PC-9 (cell line): ENCODE data around the gene SLC13A2. TPM values are rescaled to one million over a fixed set of nuclear protein-coding genes. Genes with fewer than 3 reads are reported as not detected.

ENCODE experiments used
- BruUV-seq: library from RNA; stranded (reverse); fragments of 400-500 nt; replicated peaks from 2 replicates; lab custom pipeline; 2021; lab: Mats Ljungman, UMichigan
- CTCF ChIA-PET: fragments of 300-600 bp; sonication (Branson Sonifier 250); formaldehyde crosslinking; loops from one replicate; lab custom pipeline; 2022; ENCODE audit warnings: antibody characterized with exemption; lab: Charles Lee
- POLR2A ChIA-PET: fragments of 300-600 bp; sonication (Branson Sonifier 250); formaldehyde crosslinking; loops from one replicate; lab custom pipeline; 2022; ENCODE audit warnings: antibody characterized with exemption; ENCODE audit not compliant: unreplicated experiment; lab: Charles Lee
- DNase-seq, 2 experiments: peaks; one replicate each; pipeline versions ENCODE4 v3.0.0 to v3.0.0-alpha.2; 2015 to 2022; ENCODE audit warnings: mixed read lengths in 1 of 2
- H2AFZ ChIP-seq: fragments of 200-600 bp; sonication (generic); 2 replicates; pipeline ENCODE4 v1.8.1; 2017; ENCODE audit warnings: antibody characterized with exemption
- H3F3A ChIP-seq: fragments of 200-600 bp; sonication (generic); 2 replicates; pipeline ENCODE4 v1.8.1; 2017; ENCODE audit warnings: antibody characterized with exemption, mild to moderate bottlenecking, low read depth; ENCODE audit not compliant: insufficient read depth
- H3K27ac ChIP-seq: fragments of 200-600 bp; sonication (generic); 2 replicates; pipeline ENCODE4 v1.6.1; 2016; ENCODE audit warnings: mixed run types
- H3K27me3 ChIP-seq: fragments of 200-600 bp; sonication (generic); 2 replicates; pipeline ENCODE4 v1.6.1; 2016; ENCODE audit warnings: low read depth, mixed run types; ENCODE audit not compliant: insufficient read depth
- H3K36me3 ChIP-seq: fragments of 200-600 bp; sonication (generic); 2 replicates; pipeline ENCODE4 v1.6.1; 2016; ENCODE audit warnings: low read depth, mixed run types
- H3K4me1 ChIP-seq: fragments of 200-600 bp; sonication (generic); replicated peaks from 2 replicates; pipeline ENCODE4 v1.6.1; 2016; ENCODE audit warnings: mixed run types; ENCODE audit not compliant: insufficient read depth
- H3K4me2 ChIP-seq: fragments of 200-600 bp; sonication (generic); 2 replicates; pipeline ENCODE4 v1.6.1; 2017; ENCODE audit warnings: mixed run types
- H3K4me3 ChIP-seq: fragments of 200-600 bp; sonication (generic); 2 replicates; pipeline ENCODE4 v1.6.1; 2016; ENCODE audit warnings: mixed run types
- H3K79me2 ChIP-seq: fragments of 200-600 bp; sonication (generic); 2 replicates; pipeline ENCODE4 v1.6.1; 2017; ENCODE audit warnings: low read depth, mixed run types
- H3K9me2 ChIP-seq: fragments of 200-600 bp; sonication (generic); 2 replicates; pipeline ENCODE4 v1.8.1; 2017; ENCODE audit warnings: mild to moderate bottlenecking; ENCODE audit not compliant: insufficient read depth
- H3K9me3 ChIP-seq: fragments of 200-600 bp; sonication (generic); 2 replicates; pipeline ENCODE4 v1.8.1; 2016; ENCODE audit warnings: low read depth; ENCODE audit not compliant: insufficient read depth
- H4K20me1 ChIP-seq: fragments of 200-600 bp; sonication (generic); 2 replicates; pipeline ENCODE4 v1.8.1; 2017; ENCODE audit not compliant: insufficient read depth
- CTCF ChIP-seq: fragments of 200-600 bp; sonication (generic); conservative IDR thresholded peaks from 2 replicates; pipeline ENCODE4 v1.6.1; 2017; ENCODE audit warnings: mixed run types, antibody characterized with exemption, mild to moderate bottlenecking, moderate library complexity
- EZH2 ChIP-seq: fragments of 200-600 bp; sonication (generic); IDR thresholded peaks from 2 replicates; pipeline ENCODE4 v1.8.0; 2017; ENCODE audit warnings: antibody characterized with exemption, low read depth
- intact Hi-C: fragments of 100-400 bp; cut with micrococcal nuclease; formaldehyde crosslinking; loops from one replicate; pipeline ENCODE4 v1.10.0; 2022; ENCODE audit not compliant: unreplicated experiment
- total RNA-seq: library from RNA; stranded (reverse); gene quantifications from 2 replicates; pipeline ENCODE4 v1.2.3, GENCODE V29; 2021

The SLC13A2 gene
- total RNA-seq, 1 experiment from 2014 or later: not detected

- DNase-seq: no peak
- no peaks in the 10 kb centered on the region for H3F3A ChIP-seq
- H3K4me1 ChIP-seq: no peaks in the 10 kb centered on the region; the same call in 1 of the 2 replicates
- no peak overlapping the region for H3K27ac ChIP-seq
- ChIA-PET POLR2A (interaction anchor here (0.7 kb wide), 1 partner anchor 117 kb away, joined by 4 read pairs; no protein-coding TSS in a partner anchor), CTCF (no interaction called here)
- no peaks in the 10 kb centered on the region for H3K79me2 ChIP-seq
- no TSS peak for BruUV-seq
- intact Hi-C loops: no loop called here
- no peak overlapping the region for H3K4me3 ChIP-seq
- H2AFZ ChIP-seq: no peak overlapping the region
- H3K9me2 ChIP-seq: no peaks in the 10 kb centered on the region
- H4K20me1 ChIP-seq: no peaks in the 10 kb centered on the region
- no peaks in the 10 kb centered on the region for H3K9me3 ChIP-seq
- H3K27me3 ChIP-seq: peaks cover 78% of the 10 kb centered on the region
- H3K36me3 ChIP-seq: no peaks in the 10 kb centered on the region
- no peak overlapping the region for H3K4me2 ChIP-seq
- no peak for TF ChIP-seq EZH2
- TF ChIP-seq CTCF: no peak
Measured at GRCh38 chr17:28511858-28512461, 38.5 kb downstream of the SLC13A2 start.

GRCh38 chr17:28513476-28513875 lies 40.0 kb downstream of the SLC13A2 start:
- H3K4me3 ChIP-seq: no peak overlapping the region
- H2AFZ ChIP-seq: no peak overlapping the region
- no peaks in the 10 kb centered on the region; the same call in 1 of the 2 replicates for H3K4me1 ChIP-seq
- H3K27me3 ChIP-seq: peaks cover 63% of the 10 kb centered on the region
- ChIA-PET POLR2A (no interaction called here), CTCF (no interaction called here)
- intact Hi-C loops: no loop called here
- H4K20me1 ChIP-seq: no peaks in the 10 kb centered on the region
- no peaks in the 10 kb centered on the region for H3F3A ChIP-seq
- DNase-seq: no peak
- H3K79me2 ChIP-seq: no peaks in the 10 kb centered on the region
- H3K9me3 ChIP-seq: no peaks in the 10 kb centered on the region
- no peak overlapping the region for H3K27ac ChIP-seq
- TF ChIP-seq EZH2: no peak
- TF ChIP-seq CTCF: no peak
- no peak overlapping the region for H3K4me2 ChIP-seq
- BruUV-seq: no TSS peak
- no peaks in the 10 kb centered on the region for H3K9me2 ChIP-seq
- H3K36me3 ChIP-seq: no peaks in the 10 kb centered on the region

- H3K36me3 ChIP-seq: no peaks in the 10 kb centered on the region
- ChIA-PET CTCF (no interaction called here), POLR2A (no interaction called here)
- peaks cover 55% of the 10 kb centered on the region for H3K27me3 ChIP-seq
- no peak for DNase-seq
- no peaks in the 10 kb centered on the region for H3K79me2 ChIP-seq
- H3K9me2 ChIP-seq: no peaks in the 10 kb centered on the region
- TF ChIP-seq CTCF (no peak), EZH2 (no peak)
- no peak overlapping the region for H3K4me2 ChIP-seq
- H4K20me1 ChIP-seq: no peaks in the 10 kb centered on the region
- no peaks in the 10 kb centered on the region for H3F3A ChIP-seq
- intact Hi-C loops: no loop called here
- no peaks in the 10 kb centered on the region for H3K9me3 ChIP-seq
- no TSS peak for BruUV-seq
- no peaks in the 10 kb centered on the region; the same call in 1 of the 2 replicates for H3K4me1 ChIP-seq
- H3K4me3 ChIP-seq: no peak overlapping the region
- H2AFZ ChIP-seq: no peak overlapping the region
- no peak overlapping the region for H3K27ac ChIP-seq
Measured at GRCh38 chr17:28514561-28515002, 41.1 kb downstream of the SLC13A2 start.
